ENCODE results near the gene NCOA7.

- TF ChIP-seq CTCF (IDR thresholded peaks at IDR 0.05; ENCODE audit: borderline replicate concordance, extremely low read depth, low read length, poor library complexity, severe bottlenecking) (no peak), EZH2 (IDR thresholded peaks at IDR 0.05; ENCODE audit: borderline replicate concordance, low read depth, low read length, severe bottlenecking) (no peak)
Measured at GRCh38 chr6:125918681-125919566, 128.2 kb downstream of the NCOA7 start.

Data from DND-41 (cell line).